Suprapubic skin (tissue), 4 donors: Measurements from ENCODE around the gene CRKL. TPM values are rescaled to one million over a fixed set of nuclear protein-coding genes. Genes with fewer than 3 reads are reported as not detected.
A peak's percentile ranks its signal among the peaks of the same experiment; 100 is the strongest.

ENCODE experiments used
- DNase-seq, 2 donors: peaks; one replicate each; pipeline ENCODE4 v3.0.0-alpha.2; 2019; ENCODE audit warnings: low spot score in 2 of 2
- H3K27ac ChIP-seq: fragments of 200-600 bp; sonication (generic); one replicate; pipeline ENCODE4 v1.5.1; 2019
- H3K27me3 ChIP-seq: fragments of 200-600 bp; sonication (generic); one replicate; pipeline ENCODE4 v1.5.1; 2019
- H3K36me3 ChIP-seq: fragments of 200-600 bp; sonication (generic); one replicate; pipeline ENCODE4 v1.5.1; 2019
- H3K4me1 ChIP-seq: fragments of 200-600 bp; sonication (generic); one replicate; pipeline ENCODE4 v1.5.1; 2019
- H3K4me3 ChIP-seq: fragments of 200-600 bp; sonication (generic); one replicate; pipeline ENCODE4 v1.5.1; 2019; ENCODE audit warnings: mild to moderate bottlenecking
- H3K9me3 ChIP-seq: fragments of 200-600 bp; sonication (generic); one replicate; pipeline ENCODE4 v1.5.1; 2019
- EP300 ChIP-seq: sonication (generic); formaldehyde crosslinking; IDR thresholded peaks from one replicate; pipeline ENCODE4 v1.6.1; 2017; ENCODE audit warnings: antibody characterized with exemption
- POLR2A ChIP-seq, 2 donors: fragments of 450-650 bp; IDR thresholded peaks; one replicate each; pipeline ENCODE4 v1.6.1; 2017; ENCODE audit warnings: antibody characterized with exemption in 2 of 2, mild to moderate bottlenecking in 2 of 2, moderate library complexity in 2 of 2
- POLR2AphosphoS5 ChIP-seq, 3 donors: sonication (generic); formaldehyde crosslinking; IDR thresholded peaks; one replicate each; pipeline ENCODE4 v1.6.1; 2017; ENCODE audit warnings: antibody characterized with exemption in 3 of 3
- WGBS: methylation state at CpG from one replicate; pipeline ENCODE4 v1.1.5; 2018; 5-methylcytosine and 5-hydroxymethylcytosine counted together
- total RNA-seq, 4 donors: library from RNA; depleted of rRNA; stranded (reverse); fragments of >200 nt; gene quantifications; one replicate each; pipeline ENCODE4 v1.1.0, GENCODE V29; 2016
- TF ChIP-seq, protein P1 (sequence below), 2 donors: fragments of 200-600 bp in 1 of 2; fragments of 450-650 bp in 1 of 2; sonication (generic) in 1 of 2; IDR thresholded peaks; one replicate each; pipeline ENCODE4 v1.5.1; 2016 to 2019; ENCODE audit warnings: antibody characterized with exemption in 2 of 2, mild to moderate bottlenecking in 1 of 2, moderate library complexity in 1 of 2

The CRKL gene
- total RNA-seq, 4 donors from 2014 or later = 52.7 to 75.3 (median 71.9) TPM

DNA sequence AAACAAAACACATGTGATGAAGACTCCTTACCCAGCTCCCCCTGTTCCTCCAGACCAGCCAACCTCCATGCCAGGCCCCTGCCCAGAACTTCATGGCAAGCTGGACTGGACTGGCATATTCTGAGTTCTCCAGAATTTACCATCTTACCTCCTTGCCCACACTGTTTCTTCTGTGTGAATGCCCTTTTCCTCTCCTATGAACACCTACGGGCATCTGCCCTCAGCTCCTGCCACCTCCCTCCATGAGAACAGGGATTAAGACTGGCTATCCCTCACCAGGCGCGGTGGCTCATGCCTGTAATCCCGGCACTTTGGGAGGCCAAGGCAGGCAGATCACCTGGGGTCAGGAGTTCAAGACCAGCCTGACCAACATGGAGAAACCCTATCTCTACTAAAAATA lies 43.4 kb downstream of the CRKL start:
- no peaks in the 10 kb centered on the region for H3K27me3 ChIP-seq
- H3K4me3 ChIP-seq = no peak overlapping the region
- no peak for DNase-seq
- peaks cover 40% of the 10 kb centered on the region for H3K4me1 ChIP-seq
- H3K9me3 ChIP-seq = no peaks in the 10 kb centered on the region
- TF ChIP-seq POLR2A (IDR thresholded peaks at IDR 0.05) = no peak
- TF ChIP-seq EP300 = no peak
- TF ChIP-seq, protein P1, sequence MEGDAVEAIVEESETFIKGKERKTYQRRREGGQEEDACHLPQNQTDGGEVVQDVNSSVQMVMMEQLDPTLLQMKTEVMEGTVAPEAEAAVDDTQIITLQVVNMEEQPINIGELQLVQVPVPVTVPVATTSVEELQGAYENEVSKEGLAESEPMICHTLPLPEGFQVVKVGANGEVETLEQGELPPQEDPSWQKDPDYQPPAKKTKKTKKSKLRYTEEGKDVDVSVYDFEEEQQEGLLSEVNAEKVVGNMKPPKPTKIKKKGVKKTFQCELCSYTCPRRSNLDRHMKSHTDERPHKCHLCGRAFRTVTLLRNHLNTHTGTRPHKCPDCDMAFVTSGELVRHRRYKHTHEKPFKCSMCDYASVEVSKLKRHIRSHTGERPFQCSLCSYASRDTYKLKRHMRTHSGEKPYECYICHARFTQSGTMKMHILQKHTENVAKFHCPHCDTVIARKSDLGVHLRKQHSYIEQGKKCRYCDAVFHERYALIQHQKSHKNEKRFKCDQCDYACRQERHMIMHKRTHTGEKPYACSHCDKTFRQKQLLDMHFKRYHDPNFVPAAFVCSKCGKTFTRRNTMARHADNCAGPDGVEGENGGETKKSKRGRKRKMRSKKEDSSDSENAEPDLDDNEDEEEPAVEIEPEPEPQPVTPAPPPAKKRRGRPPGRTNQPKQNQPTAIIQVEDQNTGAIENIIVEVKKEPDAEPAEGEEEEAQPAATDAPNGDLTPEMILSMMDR (IDR thresholded peaks at IDR 0.05) = no peak
- no peak for TF ChIP-seq POLR2AphosphoS5 (IDR thresholded peaks at IDR 0.05)
- no peaks in the 10 kb centered on the region for H3K36me3 ChIP-seq
- WGBS = 93% methylated on average over 4 of the region's 4 CpGs
- H3K27ac ChIP-seq = no peak overlapping the region

DNA sequence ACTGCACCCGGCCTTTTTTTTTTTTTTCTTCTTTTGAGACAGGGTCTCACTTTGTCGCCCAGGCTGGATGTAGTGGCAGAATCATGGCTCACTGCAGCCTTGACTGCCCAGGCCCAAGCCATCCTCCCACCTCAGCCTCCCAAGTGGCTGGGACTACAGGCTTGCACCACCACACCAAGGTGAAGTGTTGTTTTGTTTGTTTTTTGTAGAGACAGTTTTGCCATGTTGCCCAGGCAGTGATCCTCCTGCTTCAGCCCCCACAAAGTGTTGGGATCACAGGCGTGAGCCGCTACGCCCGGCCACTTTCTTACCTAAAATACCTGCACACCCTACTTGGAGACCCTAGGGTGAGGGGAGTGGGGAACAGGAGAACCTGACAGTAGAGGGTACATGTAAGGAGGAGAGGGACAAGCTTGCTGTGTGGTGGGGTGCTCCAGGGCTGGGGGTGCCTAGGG lies 45.3 kb downstream of the CRKL start:
- Histone ChIP-seq H3K4me1 (peaks cover 28% of the 10 kb centered on the region), H3K4me3 (no peak overlapping the region), H3K27me3 (no peaks in the 10 kb centered on the region), H3K36me3 (no peaks in the 10 kb centered on the region), H3K9me3 (no peaks in the 10 kb centered on the region), H3K27ac (no peak overlapping the region)
- DNase-seq = no peak
- WGBS = 96% methylated on average over 6 of the region's 6 CpGs
- TF ChIP-seq, protein P1 (IDR thresholded peaks at IDR 0.05) = no peak
- no peak for TF ChIP-seq POLR2A (IDR thresholded peaks at IDR 0.05)
- no peak for TF ChIP-seq POLR2AphosphoS5 (IDR thresholded peaks at IDR 0.05)
- no peak for TF ChIP-seq EP300

DNA sequence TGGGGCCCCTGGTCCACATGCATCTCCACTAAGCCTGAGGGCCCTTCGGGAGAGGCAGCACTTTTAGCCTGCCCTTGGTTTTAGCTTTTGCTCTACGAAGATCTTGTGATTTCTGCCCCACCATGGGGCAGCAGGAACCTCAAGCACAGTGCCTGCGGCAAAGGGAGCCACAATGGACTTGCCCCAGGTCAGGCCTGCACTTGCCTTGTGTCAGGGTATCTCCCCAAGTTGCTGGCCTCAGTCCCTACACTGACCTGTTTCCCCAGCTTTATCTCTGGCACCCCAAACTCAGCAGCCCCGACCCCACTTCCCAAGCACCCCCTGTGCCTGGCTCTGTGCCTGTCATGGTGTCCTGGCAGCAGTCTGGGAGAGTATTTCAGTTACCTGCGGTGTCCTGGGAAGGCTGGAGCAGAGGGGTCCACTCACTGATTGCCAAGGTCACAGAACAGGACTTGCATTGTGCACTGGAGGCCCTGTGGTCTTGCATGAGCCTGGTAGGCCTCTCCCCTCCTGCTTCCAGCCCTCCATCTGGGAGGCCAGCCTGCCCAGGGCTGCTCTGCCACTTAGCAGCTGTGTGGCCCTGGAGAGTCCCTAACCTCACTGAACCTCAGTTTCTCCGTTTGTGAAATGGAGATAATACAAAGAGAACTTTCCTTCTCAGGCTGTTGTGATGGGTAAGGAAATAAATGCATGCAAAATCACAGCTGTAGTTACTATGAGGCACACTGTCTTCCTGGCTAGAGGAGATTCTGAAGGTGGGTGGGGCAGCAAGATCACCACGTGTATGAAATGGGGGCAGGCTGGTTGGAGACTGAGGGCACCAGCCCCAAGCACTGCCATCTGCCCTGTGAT lies 46.2 kb downstream of the CRKL start:
- Histone ChIP-seq H3K36me3 (no peaks in the 10 kb centered on the region), H3K27ac (no peak overlapping the region), H3K27me3 (no peaks in the 10 kb centered on the region), H3K4me1 (peaks cover 19% of the 10 kb centered on the region), H3K9me3 (no peaks in the 10 kb centered on the region), H3K4me3 (no peak overlapping the region)
- TF ChIP-seq POLR2A (IDR thresholded peaks at IDR 0.05) = no peak
- TF ChIP-seq EP300 = no peak
- TF ChIP-seq POLR2AphosphoS5 (IDR thresholded peaks at IDR 0.05) = no peak
- TF ChIP-seq, protein P1 (IDR thresholded peaks at IDR 0.05) = no peak
- no peak for DNase-seq
- WGBS = 76% methylated on average over 6 of the region's 7 CpGs

DNA sequence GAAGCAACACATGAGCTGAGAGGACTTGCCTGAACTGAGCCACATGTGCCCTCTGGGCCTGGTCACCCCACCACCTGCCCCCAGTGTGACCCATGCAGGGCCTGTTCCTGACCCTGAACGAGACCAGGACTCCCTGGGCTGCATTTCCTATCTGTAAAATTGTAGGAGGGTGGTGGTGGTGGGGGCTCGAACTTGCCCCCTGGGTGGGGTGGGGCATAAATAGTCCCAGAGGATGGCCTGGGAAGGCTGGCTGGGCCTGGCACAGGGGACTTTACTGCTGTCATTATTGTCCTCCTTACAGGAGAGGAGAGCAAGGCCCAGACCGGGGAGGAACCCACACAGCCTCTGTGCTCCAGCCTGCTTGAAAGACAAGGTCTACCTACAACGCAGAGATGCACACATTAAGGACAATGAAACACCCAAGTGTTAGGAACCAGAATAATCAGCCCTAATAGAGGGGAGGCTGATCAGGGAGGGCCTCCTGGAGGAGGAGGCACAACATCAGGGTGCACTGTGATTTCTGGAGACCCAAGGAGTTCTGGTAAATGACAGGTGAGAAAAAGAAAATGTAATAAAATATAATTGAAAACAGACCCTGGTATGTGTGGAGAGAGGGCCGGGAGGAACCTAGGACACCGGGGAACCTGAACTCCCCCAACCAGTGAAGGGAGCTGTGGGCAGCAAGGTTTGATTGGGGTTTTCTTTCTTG lies 47.0 kb downstream of the CRKL start:
- 53% methylated on average over 6 of the region's 6 CpGs for WGBS
- peak overlapping the region; percentile 45 for H3K4me3 ChIP-seq
- TF ChIP-seq POLR2A (IDR thresholded peaks at IDR 0.05) = no peak
- TF ChIP-seq POLR2AphosphoS5 (IDR thresholded peaks at IDR 0.05) = no peak
- TF ChIP-seq, protein P1 (IDR thresholded peaks at IDR 0.05) = no peak
- TF ChIP-seq EP300 = no peak
- no peaks in the 10 kb centered on the region for H3K27me3 ChIP-seq
- H3K36me3 ChIP-seq = no peaks in the 10 kb centered on the region
- no peak overlapping the region for H3K27ac ChIP-seq
- DNase-seq = no peak
- H3K9me3 ChIP-seq = no peaks in the 10 kb centered on the region
- peaks cover 18% of the 10 kb centered on the region for H3K4me1 ChIP-seq

DNA sequence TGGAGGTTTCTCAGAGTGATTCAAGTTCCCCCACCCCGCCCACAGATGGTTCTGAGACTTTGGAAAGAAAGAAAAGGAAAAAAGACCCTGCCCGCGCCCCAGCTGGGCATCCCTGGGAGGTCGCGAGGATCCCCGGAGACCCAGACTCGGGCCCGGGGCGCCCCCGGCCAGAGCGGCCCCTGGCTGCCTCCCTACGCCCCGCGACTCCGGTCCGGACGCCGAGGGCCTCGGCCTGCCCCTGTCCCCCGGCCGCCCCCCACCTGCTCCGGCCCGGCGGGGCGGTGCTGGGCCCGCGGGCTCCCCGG lies 47.5 kb downstream of the CRKL start:
- no peak overlapping the region for H3K27ac ChIP-seq
- H3K4me3 ChIP-seq = peak overlapping the region; percentile 45
- H3K36me3 ChIP-seq = no peaks in the 10 kb centered on the region
- DNase-seq = no peak
- H3K27me3 ChIP-seq = no peaks in the 10 kb centered on the region
- 4% methylated on average over 6 of the region's 28 CpGs for WGBS
- no peaks in the 10 kb centered on the region for H3K9me3 ChIP-seq
- H3K4me1 ChIP-seq = peaks cover 18% of the 10 kb centered on the region
- TF ChIP-seq POLR2A (IDR thresholded peaks at IDR 0.05) = no peak
- TF ChIP-seq, protein P1 (IDR thresholded peaks at IDR 0.05) = no peak
- no peak for TF ChIP-seq EP300
- TF ChIP-seq POLR2AphosphoS5 (IDR thresholded peaks at IDR 0.05) = no peak
